GM23248 (cell line): ENCODE data around the gene NMT2. TPM values are rescaled to one million over a fixed set of nuclear protein-coding genes. Genes with fewer than 3 reads are reported as not detected.

ENCODE experiments used
- DNase-seq: peaks from one replicate; pipeline ENCODE4 v3.0.0-alpha.2; 2015
- H2AFZ ChIP-seq: fragments of 200-600 bp; sonication (generic); 2 replicates; pipeline ENCODE4 v1.6.1; 2016; ENCODE audit warnings: antibody characterized with exemption
- H3F3A ChIP-seq: fragments of 200-600 bp; sonication (generic); 2 replicates; pipeline ENCODE4 v1.6.1; 2016; ENCODE audit warnings: mild to moderate bottlenecking, antibody characterized with exemption, mixed run types; ENCODE audit not compliant: insufficient read depth
- H3K27ac ChIP-seq: fragments of 200-600 bp; sonication (generic); 2 replicates; pipeline ENCODE4 v1.5.1; 2016; ENCODE audit warnings: mild to moderate bottlenecking
- H3K27me3 ChIP-seq: fragments of 200-600 bp; sonication (generic); replicated peaks from 2 replicates; pipeline ENCODE4 v1.6.1; 2016; ENCODE audit warnings: mild to moderate bottlenecking; ENCODE audit not compliant: insufficient read depth
- H3K36me3 ChIP-seq: fragments of 200-600 bp; sonication (generic); 2 replicates; pipeline ENCODE4 v1.6.1; 2016; ENCODE audit warnings: low read depth, mild to moderate bottlenecking
- H3K4me1 ChIP-seq: fragments of 200-600 bp; sonication (generic); 2 replicates; pipeline ENCODE4 v1.6.1; 2016; ENCODE audit warnings: mild to moderate bottlenecking; ENCODE audit not compliant: insufficient read depth
- H3K4me2 ChIP-seq: fragments of 200-600 bp; sonication (generic); one replicate; pipeline ENCODE4 v1.6.1; 2016; ENCODE audit warnings: mild to moderate bottlenecking; ENCODE audit not compliant: unreplicated experiment
- H3K4me3 ChIP-seq: fragments of 200-600 bp; sonication (generic); 2 replicates; pipeline ENCODE4 v1.5.1; 2016; ENCODE audit warnings: mild to moderate bottlenecking
- H3K79me2 ChIP-seq: fragments of 200-600 bp; sonication (generic); 2 replicates; pipeline ENCODE4 v1.6.1; 2016; ENCODE audit warnings: mild to moderate bottlenecking; ENCODE audit not compliant: insufficient read depth
- H3K9ac ChIP-seq: fragments of 200-600 bp; sonication (generic); 2 replicates; pipeline ENCODE4 v1.6.1; 2016; ENCODE audit warnings: mild to moderate bottlenecking
- H3K9me2 ChIP-seq: fragments of 200-600 bp; sonication (generic); 2 replicates; pipeline ENCODE4 v1.6.1; 2016; ENCODE audit warnings: mixed run types, mild to moderate bottlenecking, moderate library complexity; ENCODE audit not compliant: insufficient read depth
- H3K9me3 ChIP-seq: fragments of 200-600 bp; sonication (generic); one replicate; pipeline ENCODE4 v1.6.1; 2017; ENCODE audit warnings: low read depth
- H4K20me1 ChIP-seq: fragments of 200-600 bp; sonication (generic); 2 replicates; pipeline ENCODE4 v1.6.0; 2016; ENCODE audit not compliant: insufficient read depth
- EZH2 ChIP-seq: fragments of 200-600 bp; sonication (generic); IDR thresholded peaks from 2 replicates; pipeline ENCODE4 v1.6.1; 2018; ENCODE audit warnings: antibody characterized with exemption, mild to moderate bottlenecking; ENCODE audit not compliant: insufficient read depth, poor library complexity, severe bottlenecking
- EZH2phosphoT487 ChIP-seq: fragments of 200-600 bp; sonication (generic); IDR thresholded peaks from 2 replicates; pipeline ENCODE4 v1.6.1; 2018; ENCODE audit warnings: antibody characterized with exemption, moderate library complexity, mild to moderate bottlenecking, low read depth; ENCODE audit not compliant: insufficient read depth
- WGBS, 2 experiments: methylation state at CpG; one replicate each; pipeline ENCODE4 v1.1.6; 2015 to 2017; ENCODE audit warnings: low lambda C conversion rate in 2 of 2, low coverage in 1 of 2; ENCODE audit errors: missing lambda C conversion rate in 2 of 2; 5-methylcytosine and 5-hydroxymethylcytosine counted together
- in situ Hi-C: fragments of 300-500 bp; cut with MboI; formaldehyde crosslinking; loops from 2 replicates; pipeline ENCODE4 v1.15.0; 2020
- polyA plus RNA-seq: library from polyadenylated mRNA; unstranded; fragments of >200 nt; fragmentation: Nextera tagmentation; extraction: Ambion mirVana; gene quantifications from 2 replicates; pipeline ENCODE4 v1.2.1, GENCODE V29; 2016
- total RNA-seq: library from RNA; depleted of rRNA; stranded (reverse); fragments of >200 nt; shearing (Covaris generic); gene quantifications from 2 replicates; pipeline ENCODE4 v1.2.3, GENCODE V29; 2014

NMT2 gene
- total and polyA plus RNA-seq, 2 experiments from 2014 or later, result 26.3 to 35.9 TPM

DNA sequence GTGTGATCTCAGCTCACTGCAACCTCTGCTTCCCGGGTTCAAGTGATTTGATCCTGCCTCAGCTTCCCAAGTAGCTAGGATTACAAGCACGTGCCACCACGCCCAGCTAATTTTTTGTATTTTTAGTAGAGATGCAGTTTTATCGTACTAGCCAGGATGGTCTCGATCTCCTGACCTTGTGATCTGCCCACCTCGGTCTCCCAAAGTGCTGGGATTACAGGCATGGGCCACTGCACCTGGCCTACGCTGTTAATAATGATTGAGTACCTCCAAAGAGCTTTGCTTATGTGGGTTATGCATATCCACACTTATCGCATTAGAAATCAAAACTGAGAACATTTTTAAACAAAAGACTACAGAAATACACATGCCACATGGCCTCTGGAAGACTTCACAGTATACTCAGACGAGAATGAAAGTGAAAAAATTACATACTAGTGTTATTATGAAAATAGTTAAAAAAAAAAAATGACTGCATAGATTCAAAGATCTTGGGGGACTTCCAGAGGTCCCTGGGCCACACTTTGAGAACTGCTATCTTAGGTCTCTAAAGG lies 45.9 kb downstream of the NMT2 start:
- H3K27ac ChIP-seq, result 0 out of 2 replicates have a peak overlapping the region, but pooled peaks have one; percentile 36
- DNase-seq, result no peak
- in situ Hi-C loops, result loop anchor here (25.0 kb wide), 1 partner anchor 610 kb away; no protein-coding TSS in a partner anchor
- 93 to 96% methylated on average over 9 of the region's 9 CpGs for WGBS, 2 experiments
- H3K4me1 ChIP-seq, result peaks cover 37% of the 10 kb centered on the region
- no peaks in the 10 kb centered on the region for H3K9me2 ChIP-seq
- no peaks in the 10 kb centered on the region for H3K27me3 ChIP-seq
- H2AFZ ChIP-seq, result no peak overlapping the region
- H3K4me3 ChIP-seq, result no peak overlapping the region
- no peaks in the 10 kb centered on the region; the same call in 1 of the 2 replicates for H3K79me2 ChIP-seq
- no peak overlapping the region for H3K9ac ChIP-seq
- no peaks in the 10 kb centered on the region for H4K20me1 ChIP-seq
- no peak overlapping the region for H3K4me2 ChIP-seq
- no peak for TF ChIP-seq EZH2
- TF ChIP-seq EZH2phosphoT487, result no peak
- peaks cover 18% of the 10 kb centered on the region for H3K36me3 ChIP-seq
- H3K9me3 ChIP-seq, result no peaks in the 10 kb centered on the region
- peaks cover 32% of the 10 kb centered on the region for H3F3A ChIP-seq

DNA sequence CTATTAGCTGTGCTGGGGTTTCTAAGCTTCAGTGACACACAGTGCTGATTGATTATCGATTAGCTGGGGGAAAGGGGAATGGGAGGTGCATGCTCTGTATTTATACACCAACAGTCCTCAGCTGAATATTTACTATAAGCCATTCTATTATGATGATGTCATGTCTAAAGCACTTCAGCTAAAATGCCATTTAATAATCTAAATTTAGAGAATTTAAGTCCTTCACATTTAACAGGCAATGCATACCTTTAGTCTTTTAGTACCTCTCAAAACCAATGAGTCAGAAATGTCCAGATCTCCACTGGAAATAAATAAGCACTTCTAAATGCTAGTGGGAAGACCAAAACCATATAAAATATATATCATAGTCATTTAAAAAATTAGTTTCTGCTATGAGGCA lies 46.8 kb downstream of the NMT2 start:
- no peak for TF ChIP-seq EZH2phosphoT487
- no peak overlapping the region for H3K4me2 ChIP-seq
- no peak overlapping the region for H3K9ac ChIP-seq
- no peaks in the 10 kb centered on the region for H3K9me2 ChIP-seq
- no peak overlapping the region for H2AFZ ChIP-seq
- H3K27me3 ChIP-seq, result no peaks in the 10 kb centered on the region
- peaks cover 37% of the 10 kb centered on the region for H3K4me1 ChIP-seq
- no peaks in the 10 kb centered on the region for H4K20me1 ChIP-seq
- peaks cover 32% of the 10 kb centered on the region for H3F3A ChIP-seq
- H3K4me3 ChIP-seq, result no peak overlapping the region
- H3K36me3 ChIP-seq, result peaks cover 20% of the 10 kb centered on the region
- no peaks in the 10 kb centered on the region; the same call in 1 of the 2 replicates for H3K79me2 ChIP-seq
- no peak for DNase-seq
- WGBS, 2 experiments, result 92 to 100% methylated on average over 1 of the region's 1 CpG
- H3K27ac ChIP-seq, result no peak overlapping the region
- in situ Hi-C loops, result loop anchor here (25.0 kb wide), 1 partner anchor 609 kb away; no protein-coding TSS in a partner anchor
- H3K9me3 ChIP-seq, result no peaks in the 10 kb centered on the region

DNA sequence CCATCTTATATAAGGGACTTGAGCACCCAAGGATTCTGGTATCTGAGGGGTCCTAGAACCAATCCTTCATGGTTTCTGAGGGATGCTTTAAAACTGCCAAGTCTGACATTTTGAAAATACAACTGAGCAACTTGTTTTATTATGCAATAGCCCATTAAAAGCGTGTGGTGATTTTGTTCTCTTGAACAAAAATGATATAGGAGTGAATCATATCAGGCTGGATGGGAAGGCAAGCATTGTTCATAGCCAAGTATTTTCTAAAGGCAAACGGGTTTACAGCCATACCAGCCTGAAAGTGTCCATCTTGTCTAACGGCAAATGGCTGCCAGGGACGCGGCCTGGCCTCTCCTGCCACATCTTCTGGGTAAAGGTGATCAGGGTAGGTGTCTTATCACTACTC lies 48.0 kb downstream of the NMT2 start:
- Histone ChIP-seq H3K4me3 (no peak overlapping the region), H3K9me3 (no peaks in the 10 kb centered on the region), H3K27me3 (no peaks in the 10 kb centered on the region), H3K4me2 (peak overlapping the region; percentile 19), H3K27ac (peak overlapping the region; percentile 57), H3K79me2 (peaks cover 9% of the 10 kb centered on the region; the same call in 1 of the 2 replicates), H3K36me3 (peaks cover 27% of the 10 kb centered on the region), H4K20me1 (no peaks in the 10 kb centered on the region), H3K9ac (no peak overlapping the region), H3K4me1 (peaks cover 37% of the 10 kb centered on the region), H3F3A (peaks cover 32% of the 10 kb centered on the region), H2AFZ (no peak overlapping the region), H3K9me2 (no peaks in the 10 kb centered on the region; the same call in 1 of the 2 replicates)
- WGBS, 2 experiments, result 60 to 69% methylated on average over 5 of the region's 5 CpGs
- TF ChIP-seq EZH2phosphoT487 (no peak), EZH2 (no peak)
- peak; percentile 81 for DNase-seq
- in situ Hi-C loops, result loop anchor here (25.0 kb wide), 1 partner anchor 608 kb away; no protein-coding TSS in a partner anchor

DNA sequence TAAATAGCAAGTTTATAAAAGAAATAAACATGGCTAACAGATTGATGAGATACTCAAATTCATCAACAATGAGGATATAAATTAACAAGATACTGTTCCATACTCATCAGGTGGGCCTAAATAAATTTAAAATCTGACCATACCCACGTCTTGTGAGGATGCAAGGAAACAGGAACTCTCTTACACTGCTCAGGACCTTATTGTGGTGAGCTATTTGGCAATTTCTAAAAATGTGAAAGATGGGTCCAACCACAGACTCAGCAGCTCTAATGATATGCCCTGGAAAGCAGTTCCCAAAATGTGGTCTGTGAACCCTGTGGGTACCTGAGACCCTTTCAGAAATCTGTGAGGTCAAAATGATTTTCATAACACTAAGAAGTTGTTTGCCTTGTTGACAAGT lies 49.9 kb downstream of the NMT2 start:
- H2AFZ ChIP-seq, result no peak overlapping the region
- in situ Hi-C loops, result loop anchor here (25.0 kb wide), 1 partner anchor 606 kb away; no protein-coding TSS in a partner anchor
- peaks cover 27% of the 10 kb centered on the region for H3F3A ChIP-seq
- no peak for TF ChIP-seq EZH2phosphoT487
- no peak for TF ChIP-seq EZH2
- no peaks in the 10 kb centered on the region for H3K9me3 ChIP-seq
- H3K4me1 ChIP-seq, result peaks cover 31% of the 10 kb centered on the region
- H3K36me3 ChIP-seq, result peaks cover 30% of the 10 kb centered on the region
- H3K79me2 ChIP-seq, result peaks cover 23% of the 10 kb centered on the region
- H3K4me2 ChIP-seq, result no peak overlapping the region
- no peak for DNase-seq
- H3K27ac ChIP-seq, result no peak overlapping the region
- H3K4me3 ChIP-seq, result no peak overlapping the region
- peaks cover 3% of the 10 kb centered on the region; the same call in 1 of the 2 replicates for H3K9me2 ChIP-seq
- WGBS, 2 experiments, result 91 to 100% methylated on average over 1 of the region's 1 CpG
- no peak overlapping the region for H3K9ac ChIP-seq
- no peaks in the 10 kb centered on the region for H3K27me3 ChIP-seq
- no peaks in the 10 kb centered on the region for H4K20me1 ChIP-seq
